Upper lobe of left lung (tissue), 4 donors: ENCODE measurements around the gene PNLIPRP3.

Source experiments
- POLR2AphosphoS5 ChIP-seq, 2 donors: sonication (generic); formaldehyde crosslinking; IDR thresholded peaks; one replicate each; pipeline ENCODE4 v1.5.1; 2017; ENCODE audit warnings: antibody characterized with exemption in 2 of 2
- TF ChIP-seq, protein P1 (sequence below), 6 experiments: fragments of 450-650 bp in 4 of 6; fragments of 200-600 bp in 2 of 6; sonication (generic) in 2 of 6; IDR thresholded peaks; one replicate each; pipeline ENCODE4 v1.5.1; 2016 to 2019; ENCODE audit warnings: antibody characterized with exemption in 6 of 6

DNA sequence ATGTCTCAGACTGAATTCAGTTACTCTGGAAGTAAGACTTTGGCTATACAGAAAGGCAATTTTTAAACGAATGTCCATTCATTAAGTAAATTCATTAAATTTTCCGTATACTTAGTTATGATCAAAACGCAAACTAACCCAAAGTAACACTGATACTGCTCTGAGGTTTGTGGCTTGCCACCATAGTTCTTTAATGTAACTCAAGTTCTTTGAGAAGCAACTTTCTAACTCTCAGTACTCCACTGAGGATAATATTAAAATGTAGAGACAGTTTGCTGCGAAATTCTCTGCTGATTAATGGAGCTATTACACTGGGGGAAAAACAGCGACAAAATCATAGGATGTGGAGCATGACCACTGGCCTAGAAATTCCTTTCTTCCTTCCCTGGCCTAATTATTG is 45.4 kb upstream of the PNLIPRP3 start:
- TF ChIP-seq, protein P1, sequence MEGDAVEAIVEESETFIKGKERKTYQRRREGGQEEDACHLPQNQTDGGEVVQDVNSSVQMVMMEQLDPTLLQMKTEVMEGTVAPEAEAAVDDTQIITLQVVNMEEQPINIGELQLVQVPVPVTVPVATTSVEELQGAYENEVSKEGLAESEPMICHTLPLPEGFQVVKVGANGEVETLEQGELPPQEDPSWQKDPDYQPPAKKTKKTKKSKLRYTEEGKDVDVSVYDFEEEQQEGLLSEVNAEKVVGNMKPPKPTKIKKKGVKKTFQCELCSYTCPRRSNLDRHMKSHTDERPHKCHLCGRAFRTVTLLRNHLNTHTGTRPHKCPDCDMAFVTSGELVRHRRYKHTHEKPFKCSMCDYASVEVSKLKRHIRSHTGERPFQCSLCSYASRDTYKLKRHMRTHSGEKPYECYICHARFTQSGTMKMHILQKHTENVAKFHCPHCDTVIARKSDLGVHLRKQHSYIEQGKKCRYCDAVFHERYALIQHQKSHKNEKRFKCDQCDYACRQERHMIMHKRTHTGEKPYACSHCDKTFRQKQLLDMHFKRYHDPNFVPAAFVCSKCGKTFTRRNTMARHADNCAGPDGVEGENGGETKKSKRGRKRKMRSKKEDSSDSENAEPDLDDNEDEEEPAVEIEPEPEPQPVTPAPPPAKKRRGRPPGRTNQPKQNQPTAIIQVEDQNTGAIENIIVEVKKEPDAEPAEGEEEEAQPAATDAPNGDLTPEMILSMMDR (IDR thresholded peaks at IDR 0.05), result no peak
- TF ChIP-seq POLR2AphosphoS5 (IDR thresholded peaks at IDR 0.05), result no peak
